ENCODE results near the gene MYL4. TPM values are rescaled to one million over a fixed set of nuclear protein-coding genes. Genes with fewer than 3 reads are reported as not detected.

Gene MYL4
- polyA plus RNA-seq, 1 of the 3 experiments (the other 2 are of a cell fraction) = not detected

GRCh38 chr17:47200325-47200664, 8.9 kb upstream of the MYL4 start (continued):
- no peak for TF ChIP-seq IRF3 (IDR thresholded peaks at IDR 0.05; ENCODE audit: low read depth, low read length)
- TF ChIP-seq PBX3 (IDR thresholded peaks at IDR 0.05) = no peak
- no peak for TF ChIP-seq MEF2A (IDR thresholded peaks at IDR 0.05; ENCODE audit: borderline replicate concordance, low read depth)
- no peak for TF ChIP-seq POLR2AphosphoS5 (IDR thresholded peaks at IDR 0.05; ENCODE audit: low read depth, low read length)
- TF ChIP-seq RAD21 (IDR thresholded peaks at IDR 0.05; ENCODE audit: low read length) = no peak
- TF ChIP-seq RFX5 (IDR thresholded peaks at IDR 0.05; ENCODE audit: low read length) = no peak
- no peak for TF ChIP-seq GABPA (IDR thresholded peaks at IDR 0.05; ENCODE audit: low read depth)

GRCh38 chr17:47201166-47201565, 8.0 kb upstream of the MYL4 start:
- Histone ChIP-seq H3K27ac (ENCODE audit: low read depth in 2 of 2, low read length in 1 of 2) (no peak overlapping the region), H3K9me3 (0 out of 2 replicates have a peak, but pooled peaks cover 7% of the 10 kb centered on the region), H2AFZ (ENCODE audit: low read depth) (no peak overlapping the region), H3K79me2 (ENCODE audit: insufficient read depth) (no peaks in the 10 kb centered on the region), H3K27me3 (ENCODE audit: insufficient read depth) (no peaks in the 10 kb centered on the region), H3K4me1 (ENCODE audit: control insufficient read depth in 1 of 2, insufficient read depth in 2 of 2, low read depth in 1 of 2, low read length in 1 of 2) (no peaks in the 10 kb centered on the region), H3K9ac (no peak overlapping the region), H3K9me2 (peaks cover 4% of the 10 kb centered on the region; the same call in 1 of the 2 replicates), H4K20me1 (ENCODE audit: insufficient read depth) (no peaks in the 10 kb centered on the region), H3K4me2 (no peak overlapping the region), H3F3A (replicated peaks; ENCODE audit: insufficient read depth) (no peaks in the 10 kb centered on the region), H3K36me3 (replicated peaks in 1 of 2; ENCODE audit: control insufficient read depth in 1 of 2, insufficient read depth in 2 of 2, low read length in 1 of 2) (no peaks in the 10 kb centered on the region), H3K4me3 (ENCODE audit: low read depth in 2 of 2, low read length in 1 of 2) (no peak overlapping the region)
- ChIA-PET CTCF (interaction anchor here (1.1 to 1.9 kb wide), 4 partner anchors 10 to 258 kb away, joined by 3 to 6 read pairs (median 4); no protein-coding TSS in a partner anchor), POLR2A (no interaction called here)
- DNase-seq = no peak
- no peak for TF ChIP-seq FOXJ3 (CRISPR knock-in tag; IDR thresholded peaks at IDR 0.05)
- no peak for TF ChIP-seq ELF1 (IDR thresholded peaks at IDR 0.05)
- no peak for TF ChIP-seq NFIC (IDR thresholded peaks at IDR 0.05; ENCODE audit: borderline replicate concordance)
- no peak for TF ChIP-seq ZBTB33 (IDR thresholded peaks at IDR 0.05; ENCODE audit: borderline replicate concordance, low read depth)
- TF ChIP-seq CTCF (IDR thresholded peaks at IDR 0.05) = no peak
- TF ChIP-seq SIN3A (IDR thresholded peaks at IDR 0.05; ENCODE audit: borderline replicate concordance, low read depth, low read length) = no peak
- no peak for TF ChIP-seq GATA2 (CRISPR knock-in tag; IDR thresholded peaks at IDR 0.05)
- WGBS (ENCODE audit: low lambda C conversion rate) = 76% methylated on average over 4 of the region's 4 CpGs
